H1 (cell line): ENCODE data around the gene TWIST2. TPM values are rescaled to one million over a fixed set of nuclear protein-coding genes. Genes with fewer than 3 reads are reported as not detected.

Source experiments
- CTCF ChIA-PET: fragments of 300-600 bp; sonication (Branson Sonifier 250); formaldehyde crosslinking; loops from one replicate; lab custom pipeline; 2021; ENCODE audit not compliant: partially characterized antibody; lab: Charles Lee
- POLR2A ChIA-PET: fragments of 300-600 bp; sonication (Branson Sonifier 250); formaldehyde crosslinking; loops from one replicate; lab custom pipeline; 2021; ENCODE audit warnings: inconsistent platforms; ENCODE audit not compliant: partially characterized antibody; lab: Charles Lee
- DNase-seq, 2 experiments: peaks; one replicate each; pipeline versions ENCODE4 v3.0.0 to v3.0.0-alpha.2; 2010 to 2022; ENCODE audit warnings: low spot score in 2 of 2, low read depth in 1 of 2, mixed read lengths in 1 of 2
- FAIRE-seq: peaks from 2 replicates; lab custom pipeline; 2011; peaks lifted over from hg19 to GRCh38; lab: Jason Lieb, UNC
- H2AFZ ChIP-seq: 2 replicates; pipeline ENCODE4 v1.8.1; 2012; ENCODE audit warnings: low read length, inconsistent platforms
- H2AK5ac ChIP-seq: 2 replicates; pipeline ENCODE4 v1.6.1; 2013; ENCODE audit warnings: low read depth, low read length
- H2BK120ac ChIP-seq: replicated peaks from 2 replicates; pipeline ENCODE3; 2013; ENCODE audit warnings: low read depth, low read length, inconsistent platforms
- H2BK12ac ChIP-seq: 2 replicates; pipeline ENCODE4 v1.6.1; 2013; ENCODE audit warnings: low read depth, low read length
- H2BK15ac ChIP-seq: 2 replicates; pipeline ENCODE4 v1.6.1; 2013; ENCODE audit warnings: low read length
- H2BK20ac ChIP-seq: 2 replicates; pipeline ENCODE4 v1.6.1; 2013; ENCODE audit warnings: low read length
- H2BK5ac ChIP-seq: 2 replicates; pipeline ENCODE4 v1.6.1; 2013; ENCODE audit warnings: low read depth, low read length
- H3K14ac ChIP-seq: 2 replicates; pipeline ENCODE4 v1.6.1; 2013; ENCODE audit warnings: inconsistent platforms; ENCODE audit not compliant: insufficient read length
- H3K18ac ChIP-seq: 2 replicates; pipeline ENCODE4 v1.6.1; 2013; ENCODE audit warnings: low read length; ENCODE audit errors: extremely low read depth
- H3K23ac ChIP-seq: 2 replicates; pipeline ENCODE4 v1.6.1; 2013; ENCODE audit warnings: inconsistent platforms; ENCODE audit not compliant: insufficient read length
- H3K23me2 ChIP-seq: 2 replicates; pipeline ENCODE4 v1.6.1; 2013; ENCODE audit warnings: low read depth, low read length
- H3K27ac ChIP-seq: 2 replicates; pipeline ENCODE4 v1.6.1; 2011; ENCODE audit warnings: low read depth, low read length, inconsistent platforms
- H3K27me3 ChIP-seq, 4 experiments: replicated peaks in 1 of 4; 1 replicate in 1 of 4; 2 replicates in 3 of 4; pipeline versions ENCODE4 v1.6.1 to v1.8.1; 2011 to 2013; ENCODE audit warnings: low read length in 3 of 4, mild to moderate bottlenecking in 3 of 4, inconsistent platforms in 2 of 4, mixed read lengths in 2 of 4, moderate library complexity in 1 of 4; ENCODE audit not compliant: control insufficient read depth in 3 of 4, insufficient read depth in 3 of 4; ENCODE audit errors: extremely low read depth in 1 of 4
- H3K36me3 ChIP-seq, 4 experiments: 2 replicates each; pipeline versions ENCODE4 v1.6.1 to v1.8.1; 2011 to 2013; ENCODE audit warnings: mild to moderate bottlenecking in 4 of 4, low read length in 3 of 4, moderate library complexity in 2 of 4, control low read depth in 1 of 4, inconsistent platforms in 1 of 4; ENCODE audit not compliant: insufficient read depth in 4 of 4, control insufficient read depth in 2 of 4
- H3K4ac ChIP-seq: replicated peaks from 2 replicates; pipeline ENCODE3; 2013; ENCODE audit warnings: low read length, low read depth, mixed read lengths, inconsistent platforms; ENCODE audit not compliant: insufficient read length
- H3K4me1 ChIP-seq, 4 experiments: replicated peaks in 1 of 4; 1 replicate in 1 of 4; 2 replicates in 3 of 4; pipeline versions ENCODE4 v1.6.1 to v1.8.1; 2011 to 2013; ENCODE audit warnings: low read length in 3 of 4, inconsistent platforms in 2 of 4, mixed read lengths in 1 of 4; ENCODE audit not compliant: insufficient read depth in 4 of 4, control insufficient read depth in 3 of 4
- H3K4me2 ChIP-seq, 2 experiments: 2 replicates each; pipeline versions ENCODE4 v1.6.1 to v1.8.1; 2011 to 2013; ENCODE audit warnings: low read depth in 2 of 2, low read length in 2 of 2, control low read depth in 1 of 2, inconsistent platforms in 1 of 2, mild to moderate bottlenecking in 1 of 2; ENCODE audit not compliant: insufficient read depth in 1 of 2
- H3K4me3 ChIP-seq, 4 experiments: fragments of 200-600, 300-600 bp in 1 of 4; sonication (generic), shearing (Covaris generic), sonication (Bioruptor Twin) in 1 of 4; 2 replicates each; pipeline versions ENCODE4 v1.5.1 to v1.8.1; 2011 to 2016; ENCODE audit warnings: low read length in 4 of 4, low read depth in 3 of 4, control low read depth in 2 of 4, inconsistent platforms in 2 of 4, mild to moderate bottlenecking in 2 of 4, mixed read lengths in 1 of 4, moderate library complexity in 1 of 4; ENCODE audit not compliant: insufficient read depth in 2 of 4; ENCODE audit errors: extremely low read depth in 1 of 4
- H3K56ac ChIP-seq: replicated peaks from 2 replicates; pipeline ENCODE3; 2013; ENCODE audit warnings: low read depth, mild to moderate bottlenecking, mixed read lengths, low read length, inconsistent platforms; ENCODE audit not compliant: insufficient read length
- H3K79me1 ChIP-seq: 2 replicates; pipeline ENCODE4 v1.6.1; 2013; ENCODE audit warnings: low read depth, low read length, control low read depth
- H3K79me2 ChIP-seq, 2 experiments: 2 replicates each; pipeline versions ENCODE4 v1.6.1 to v1.8.1; 2012 to 2013; ENCODE audit warnings: low read length in 2 of 2, mild to moderate bottlenecking in 2 of 2, inconsistent platforms in 1 of 2; ENCODE audit not compliant: insufficient read depth in 2 of 2, control insufficient read depth in 1 of 2
- H3K9ac ChIP-seq, 4 experiments: replicated peaks in 1 of 4; 1 replicate in 1 of 4; 2 replicates in 3 of 4; pipeline versions ENCODE4 v1.6.1 to v1.8.1; 2011 to 2013; ENCODE audit warnings: low read depth in 3 of 4, low read length in 3 of 4, control low read depth in 2 of 4, mild to moderate bottlenecking in 2 of 4, moderate library complexity in 2 of 4, inconsistent platforms in 1 of 4; ENCODE audit errors: extremely low read depth in 1 of 4
- H3K9me3 ChIP-seq, 2 experiments: 2 replicates each; pipeline versions ENCODE4 v1.6.1 to v1.8.1; 2012 to 2013; ENCODE audit warnings: mild to moderate bottlenecking in 2 of 2, moderate library complexity in 2 of 2, control low read depth in 1 of 2, inconsistent platforms in 1 of 2, low read depth in 1 of 2, low read length in 1 of 2, mixed read lengths in 1 of 2; ENCODE audit not compliant: insufficient read depth in 2 of 2
- H4K20me1 ChIP-seq, 2 experiments: replicated peaks in 1 of 2; 2 replicates each; pipeline versions ENCODE3 to v1.8.1; 2011 to 2013; ENCODE audit warnings: inconsistent platforms in 2 of 2, low read length in 2 of 2, mild to moderate bottlenecking in 1 of 2; ENCODE audit not compliant: insufficient read depth in 2 of 2, control insufficient read depth in 1 of 2
- H4K5ac ChIP-seq: 2 replicates; pipeline ENCODE4 v1.6.1; 2013; ENCODE audit warnings: low read length, low read depth, mixed read lengths, inconsistent platforms; ENCODE audit not compliant: insufficient read length
- H4K8ac ChIP-seq: 2 replicates; pipeline ENCODE4 v1.8.0; 2013; ENCODE audit warnings: mild to moderate bottlenecking, moderate library complexity, low read length, inconsistent platforms; ENCODE audit not compliant: insufficient read depth; ENCODE audit errors: extremely low read depth
- H4K91ac ChIP-seq: replicated peaks from 2 replicates; pipeline ENCODE3; 2013; ENCODE audit warnings: low read length, mixed read lengths, inconsistent platforms; ENCODE audit not compliant: insufficient read length
- CREB1 ChIP-seq: IDR thresholded peaks from 2 replicates; pipeline ENCODE4 v1.6.1; 2012; ENCODE audit warnings: inconsistent platforms
- KDM5A ChIP-seq: fragments of 200-600 bp; IDR thresholded peaks from 2 replicates; pipeline ENCODE4 v1.7.1; 2012; ENCODE audit warnings: mild to moderate bottlenecking, low read length, inconsistent platforms, mixed read lengths
- RXRA ChIP-seq: IDR thresholded peaks from 2 replicates; pipeline ENCODE4 v1.6.1; 2011; ENCODE audit warnings: low read depth, mild to moderate bottlenecking, low read length, moderate library complexity; ENCODE audit not compliant: insufficient read depth
- WGBS, 2 experiments: shearing (Covaris generic) in 1 of 2; methylation state at CpG; one replicate each; pipeline versions ENCODE4 v1.1.6 to v1.1.7; 2013 to 2015; ENCODE audit warnings: low lambda C conversion rate in 2 of 2, mixed read lengths in 2 of 2, inconsistent platforms in 1 of 2, low coverage in 1 of 2, missing lambda C conversion rate in 1 of 2; ENCODE audit not compliant: insufficient replicate concordance in 2 of 2, insufficient coverage in 1 of 2, insufficient read length in 1 of 2; ENCODE audit errors: extremely low coverage in 1 of 2, missing lambda C conversion rate in 1 of 2; 5-methylcytosine and 5-hydroxymethylcytosine counted together
- polyA plus RNA-seq, 7 experiments: library from polyadenylated mRNA; depleted of rRNA in 3 of 7; stranded (reverse) in 5 of 7; unstranded in 2 of 7; fragments of >200 nt in 5 of 7; fragments of 200-250 nt in 2 of 7; gene quantifications; 1 replicate in 5 of 7; 2 replicates in 1 of 7; 4 replicates in 1 of 7; pipeline versions ENCODE4 v1.2.1 to v1.2.3, GENCODE V29; 2011 to 2013; ENCODE audit warnings: missing spikeins in 2 of 7, mixed read lengths in 2 of 7
- total RNA-seq: library from RNA; stranded (reverse); fragmentation: NEBNext Ultra II Directional; extraction: Animal tissue kit (Norgen Biotek cat#: 25700); gene quantifications from 2 replicates; pipeline ENCODE4 v1.2.1, GENCODE V29; 2021

TWIST2 gene
- total and polyA plus RNA-seq, 2 of the 8 experiments (the other 6 are each of a cell fraction or from before 2014, with no cell fraction given) = 2.6 to 4.3 TPM

- H3K18ac ChIP-seq = no peak overlapping the region
- no peak overlapping the region for H3K14ac ChIP-seq
- no peak overlapping the region for H3K23ac ChIP-seq
- no peak overlapping the region for H2BK120ac ChIP-seq
- FAIRE-seq = no peak
- H3K23me2 ChIP-seq = peaks cover 4% of the 10 kb centered on the region; the same call in 1 of the 2 replicates
- no peak overlapping the region for H3K4me3 ChIP-seq
- H3K27me3 ChIP-seq = no peaks in the 10 kb centered on the region
- no peaks in the 10 kb centered on the region for H4K20me1 ChIP-seq
- TF ChIP-seq CREB1 = no peak
- no peak for TF ChIP-seq RXRA
- no peak for TF ChIP-seq KDM5A
- H3K4me2 ChIP-seq = no peak overlapping the region
- no peak overlapping the region for H3K56ac ChIP-seq
- no peak overlapping the region for H4K8ac ChIP-seq
- WGBS, 2 experiments = 98% methylated on average over 11 of the region's 11 CpGs; no CpG with 5 or more reads in 1 of the 2 experiments
- peaks cover 0 to under 1% (median 0%) of the 10 kb centered on the region in 4 experiments; a peak in 1 of 7 replicates for H3K4me1 ChIP-seq
- H2AFZ ChIP-seq = no peak overlapping the region
- H3K27ac ChIP-seq = no peak overlapping the region
- no peak overlapping the region for H2BK5ac ChIP-seq
- H3K36me3 ChIP-seq = no peaks in the 10 kb centered on the region
- H4K91ac ChIP-seq = no peak overlapping the region
- ChIA-PET CTCF (no interaction called here), POLR2A (no interaction called here)
- DNase-seq = no peak
- no peaks in the 10 kb centered on the region for H3K79me2 ChIP-seq
- H3K9ac ChIP-seq = no peak overlapping the region
- no peak overlapping the region for H2BK20ac ChIP-seq
- peaks cover 0 to 2% of the 10 kb centered on the region in 2 experiments; a peak in 1 of 4 replicates for H3K9me3 ChIP-seq
- no peak overlapping the region for H2AK5ac ChIP-seq
- no peak overlapping the region for H4K5ac ChIP-seq
- H2BK12ac ChIP-seq = no peak overlapping the region
- H3K4ac ChIP-seq = no peak overlapping the region
- no peaks in the 10 kb centered on the region for H3K79me1 ChIP-seq
- H2BK15ac ChIP-seq = no peak overlapping the region
Measured at GRCh38 chr2:238914648-238915015, 66.7 kb downstream of the TWIST2 start.
